Measurements from ENCODE around the gene DISC1.

- TF ChIP-seq, protein P1, sequence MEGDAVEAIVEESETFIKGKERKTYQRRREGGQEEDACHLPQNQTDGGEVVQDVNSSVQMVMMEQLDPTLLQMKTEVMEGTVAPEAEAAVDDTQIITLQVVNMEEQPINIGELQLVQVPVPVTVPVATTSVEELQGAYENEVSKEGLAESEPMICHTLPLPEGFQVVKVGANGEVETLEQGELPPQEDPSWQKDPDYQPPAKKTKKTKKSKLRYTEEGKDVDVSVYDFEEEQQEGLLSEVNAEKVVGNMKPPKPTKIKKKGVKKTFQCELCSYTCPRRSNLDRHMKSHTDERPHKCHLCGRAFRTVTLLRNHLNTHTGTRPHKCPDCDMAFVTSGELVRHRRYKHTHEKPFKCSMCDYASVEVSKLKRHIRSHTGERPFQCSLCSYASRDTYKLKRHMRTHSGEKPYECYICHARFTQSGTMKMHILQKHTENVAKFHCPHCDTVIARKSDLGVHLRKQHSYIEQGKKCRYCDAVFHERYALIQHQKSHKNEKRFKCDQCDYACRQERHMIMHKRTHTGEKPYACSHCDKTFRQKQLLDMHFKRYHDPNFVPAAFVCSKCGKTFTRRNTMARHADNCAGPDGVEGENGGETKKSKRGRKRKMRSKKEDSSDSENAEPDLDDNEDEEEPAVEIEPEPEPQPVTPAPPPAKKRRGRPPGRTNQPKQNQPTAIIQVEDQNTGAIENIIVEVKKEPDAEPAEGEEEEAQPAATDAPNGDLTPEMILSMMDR (IDR thresholded peaks at IDR 0.05) = no peak
- no peak for TF ChIP-seq POLR2A (IDR thresholded peaks at IDR 0.05)
Observed at GRCh38 chr1:231990388-231990787, 363.8 kb downstream of the DISC1 start.
